ENCODE measurements around the gene NOL4L.

Gene NOL4L

GRCh38 chr20:32585011-32585585 is at the start of gene NOL4L:
Gene NOL4L (minus strand): TSS chr20:32585333. CDS start chr20:32584890, 443 bp downstream.
- no peak for DNase-seq

GRCh38 chr20:32634041-32634805 is 49.1 kb upstream of the NOL4L start:
- no peak for DNase-seq

- DNase-seq, result no peak
Observed at GRCh38 chr20:32632461-32633354, 47.6 kb upstream of the NOL4L start.

- no peak for DNase-seq
Observed at GRCh38 chr20:32631933-32632460, 46.9 kb upstream of the NOL4L start.

- DNase-seq, result no peak
Observed at GRCh38 chr20:32629813-32630212, 44.7 kb upstream of the NOL4L start.

GRCh38 chr20:32628960-32629530 is 43.9 kb upstream of the NOL4L start:
- DNase-seq, result no peak

GRCh38 chr20:32626859-32627636 is 41.9 kb upstream of the NOL4L start:
- DNase-seq, result peak; percentile 49

- no peak for DNase-seq
Observed at GRCh38 chr20:32626407-32626806, 41.3 kb upstream of the NOL4L start.

GRCh38 chr20:32625996-32626395 is 40.9 kb upstream of the NOL4L start:
- peak; percentile 4 for DNase-seq

- DNase-seq, result no peak
Observed at GRCh38 chr20:32624687-32625345, 39.7 kb upstream of the NOL4L start.

GRCh38 chr20:32623667-32624157 is 38.6 kb upstream of the NOL4L start:
- peak; percentile 33 for DNase-seq

GRCh38 chr20:32622585-32623468 is 37.7 kb upstream of the NOL4L start:
- no peak for DNase-seq

GRCh38 chr20:32621891-32622584 is 36.9 kb upstream of the NOL4L start:
- no peak for DNase-seq

- DNase-seq, result no peak
Observed at GRCh38 chr20:32621071-32621890, 36.1 kb upstream of the NOL4L start.

- no peak for DNase-seq
Observed at GRCh38 chr20:32619586-32619985, 34.5 kb upstream of the NOL4L start.

- DNase-seq, result no peak
Observed at GRCh38 chr20:32614772-32615171, 29.6 kb upstream of the NOL4L start.

- no peak for DNase-seq
Observed at GRCh38 chr20:32614303-32614702, 29.2 kb upstream of the NOL4L start.

- no peak for DNase-seq
Observed at GRCh38 chr20:32613192-32614053, 28.3 kb upstream of the NOL4L start.

All from MV-4-11 (cell line).